Progenitor cell of endocrine pancreas (in vitro differentiated cells): ENCODE data around the gene ABCA7. TPM values are rescaled to one million over a fixed set of nuclear protein-coding genes. Genes with fewer than 3 reads are reported as not detected.

Experiments
- DNase-seq: peaks from one replicate; pipeline ENCODE4 v3.0.0; 2021; ENCODE audit warnings: low spot score; ENCODE audit not compliant: unreplicated experiment
- H3K27ac Mint-ChIP-seq: 2 replicates; pipeline ENCODE4 v1.8.0; 2021; ENCODE audit warnings: mild to moderate bottlenecking, moderate library complexity, mixed read lengths
- H3K27me3 Mint-ChIP-seq: 2 replicates; pipeline ENCODE4 v1.8.0; 2021; ENCODE audit warnings: mixed read lengths
- H3K36me3 Mint-ChIP-seq: 2 replicates; pipeline ENCODE4 v1.8.0; 2022; ENCODE audit warnings: mixed read lengths; ENCODE audit not compliant: insufficient read depth
- H3K4me1 Mint-ChIP-seq: 2 replicates; pipeline ENCODE4 v1.8.0; 2021; ENCODE audit warnings: low read depth, mixed read lengths
- H3K4me3 Mint-ChIP-seq: 2 replicates; pipeline ENCODE4 v1.8.0; 2021; ENCODE audit warnings: low read depth, mild to moderate bottlenecking, moderate library complexity, mixed read lengths
- H3K9me3 Mint-ChIP-seq: 2 replicates; pipeline ENCODE4 v1.8.0; 2021; ENCODE audit warnings: low read depth, mixed read lengths
- CTCF ChIP-seq: fragments of 200-600 bp; sonication (generic); IDR thresholded peaks from one replicate; pipeline ENCODE4 v1.5.0; 2021; ENCODE audit warnings: antibody characterized with exemption, mild to moderate bottlenecking; ENCODE audit not compliant: unreplicated experiment
- total RNA-seq: library from RNA; stranded (reverse); gene quantifications from 2 replicates; pipeline ENCODE4 v1.2.1, GENCODE V29; 2021

ABCA7 gene
- total RNA-seq, 1 donor from 2014 or later: 57.3 TPM

GRCh38 chr19:1046836-1047695 lies 7.2 kb downstream of the ABCA7 start:
- Mint-ChIP-seq H3K36me3 (peaks cover 1% of the 10 kb centered on the region), H3K4me1 (no peaks in the 10 kb centered on the region), H3K9me3 (no peaks in the 10 kb centered on the region), H3K4me3 (no peak overlapping the region), H3K27ac (no peak overlapping the region), H3K27me3 (no peaks in the 10 kb centered on the region)
- no peak for DNase-seq
- TF ChIP-seq CTCF: no peak

- no peak overlapping the region for H3K27ac Mint-ChIP-seq
- TF ChIP-seq CTCF: no peak
- peaks cover 1% of the 10 kb centered on the region for H3K36me3 Mint-ChIP-seq
- H3K4me3 Mint-ChIP-seq: no peak overlapping the region
- H3K27me3 Mint-ChIP-seq: no peaks in the 10 kb centered on the region
- no peaks in the 10 kb centered on the region for H3K9me3 Mint-ChIP-seq
- H3K4me1 Mint-ChIP-seq: no peaks in the 10 kb centered on the region
- DNase-seq: no peak
Observed at GRCh38 chr19:1047696-1048147, 7.8 kb downstream of the ABCA7 start.

DNA sequence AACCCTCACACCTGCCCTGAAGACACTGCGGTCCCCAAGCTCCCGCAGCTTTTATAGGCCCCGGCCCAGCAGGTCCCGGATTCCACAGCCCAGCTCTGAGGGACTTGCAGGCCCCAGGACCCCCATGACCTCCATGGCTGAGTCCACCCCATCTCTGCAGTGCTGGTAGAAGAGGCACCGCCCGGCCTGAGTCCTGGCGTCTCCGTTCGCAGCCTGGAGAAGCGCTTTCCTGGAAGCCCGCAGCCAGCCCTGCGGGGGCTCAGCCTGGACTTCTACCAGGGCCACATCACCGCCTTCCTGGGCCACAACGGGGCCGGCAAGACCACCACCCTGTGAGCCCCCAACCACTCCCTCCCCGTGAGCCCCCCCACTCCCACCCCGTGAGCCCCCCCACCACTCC lies 9.2 kb downstream of the ABCA7 start:
- H3K4me3 Mint-ChIP-seq: no peak overlapping the region
- no peak overlapping the region for H3K27ac Mint-ChIP-seq
- H3K9me3 Mint-ChIP-seq: no peaks in the 10 kb centered on the region
- no peak for DNase-seq
- TF ChIP-seq CTCF: no peak
- H3K4me1 Mint-ChIP-seq: no peaks in the 10 kb centered on the region
- H3K27me3 Mint-ChIP-seq: no peaks in the 10 kb centered on the region
- H3K36me3 Mint-ChIP-seq: peaks cover 1% of the 10 kb centered on the region

DNA sequence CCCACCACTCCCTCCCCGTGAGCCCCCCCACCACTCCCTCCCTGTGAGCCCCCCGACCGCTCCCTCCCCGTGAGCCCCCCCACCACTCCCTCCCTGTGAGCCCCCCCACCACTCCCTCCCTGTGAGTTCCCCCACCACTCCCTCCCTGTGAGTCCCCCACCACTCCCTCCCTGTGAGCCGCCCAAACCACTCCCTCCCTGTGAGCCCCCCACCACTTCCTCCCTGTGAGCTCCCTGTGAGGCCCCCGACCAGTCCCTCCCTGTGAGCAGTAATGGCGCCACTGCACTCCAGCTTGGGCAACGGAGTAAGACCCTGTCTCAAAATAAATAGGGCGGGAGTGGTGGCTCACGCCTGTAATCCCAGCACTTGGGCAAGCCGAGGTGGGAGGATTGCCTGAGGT lies 9.9 kb downstream of the ABCA7 start:
- Mint-ChIP-seq H3K4me3 (no peak overlapping the region), H3K9me3 (no peaks in the 10 kb centered on the region), H3K27ac (no peak overlapping the region), H3K4me1 (no peaks in the 10 kb centered on the region), H3K27me3 (no peaks in the 10 kb centered on the region), H3K36me3 (peaks cover 1% of the 10 kb centered on the region)
- DNase-seq: no peak
- no peak for TF ChIP-seq CTCF

DNA sequence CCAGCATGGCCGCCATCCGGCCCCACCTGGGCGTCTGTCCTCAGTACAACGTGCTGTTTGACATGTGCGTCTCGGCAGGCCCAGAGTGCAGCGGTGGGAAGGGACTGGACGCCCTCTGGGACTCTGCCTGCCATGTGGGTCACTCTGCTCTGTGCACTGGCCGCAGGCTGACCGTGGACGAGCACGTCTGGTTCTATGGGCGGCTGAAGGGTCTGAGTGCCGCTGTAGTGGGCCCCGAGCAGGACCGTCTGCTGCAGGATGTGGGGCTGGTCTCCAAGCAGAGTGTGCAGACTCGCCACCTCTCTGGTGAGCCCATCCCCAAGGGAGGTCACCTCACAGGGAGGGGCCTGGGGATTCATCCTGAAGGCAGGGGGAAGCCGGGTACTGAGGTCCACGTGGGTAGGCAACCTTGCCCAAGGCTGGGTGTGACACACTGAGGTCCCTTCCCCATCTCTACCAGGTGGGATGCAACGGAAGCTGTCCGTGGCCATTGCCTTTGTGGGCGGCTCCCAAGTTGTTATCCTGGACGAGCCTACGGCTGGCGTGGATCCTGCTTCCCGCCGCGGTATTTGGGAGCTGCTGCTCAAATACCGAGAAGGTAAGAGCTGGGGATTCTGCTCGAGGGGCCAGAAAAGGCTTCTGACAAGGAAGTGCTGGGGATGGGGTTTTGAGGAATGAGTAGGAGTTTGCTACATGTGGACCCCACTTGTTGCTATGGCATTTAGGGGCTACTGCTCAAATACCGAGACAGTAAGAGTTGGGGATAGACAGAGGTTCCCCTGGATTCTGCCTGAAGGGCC lies 11.3 kb downstream of the ABCA7 start:
- Mint-ChIP-seq H3K4me1 (no peaks in the 10 kb centered on the region), H3K9me3 (no peaks in the 10 kb centered on the region), H3K27me3 (no peaks in the 10 kb centered on the region), H3K4me3 (no peak overlapping the region), H3K36me3 (peaks cover under 1% of the 10 kb centered on the region), H3K27ac (no peak overlapping the region)
- no peak for TF ChIP-seq CTCF
- no peak for DNase-seq
